Keratinocyte (primary cell): ENCODE measurements around the gene SDK2. TPM values are rescaled to one million over a fixed set of nuclear protein-coding genes. Genes with fewer than 3 reads are reported as not detected.

Experiments
- DNase-seq: peaks from one replicate; pipeline ENCODE4 v3.0.0-alpha.2; 2011; ENCODE audit warnings: low read depth, missing footprints, low spot score
- FAIRE-seq: peaks from 2 replicates; lab custom pipeline; 2011; peaks lifted over from hg19 to GRCh38; lab: Jason Lieb, UNC
- H2AFZ ChIP-seq: 2 replicates; pipeline ENCODE4 v1.6.0; 2012; ENCODE audit warnings: low read length, control low read depth, inconsistent platforms; ENCODE audit not compliant: control insufficient read depth
- H3K27ac ChIP-seq: 2 replicates; pipeline ENCODE4 v1.5.1; 2011; ENCODE audit warnings: low read length; ENCODE audit not compliant: control insufficient read depth, insufficient read depth
- H3K27me3 ChIP-seq: 3 replicates; pipeline ENCODE4 v1.6.0; 2011; ENCODE audit warnings: low read length; ENCODE audit not compliant: control insufficient read depth, insufficient read depth; ENCODE audit errors: extremely low read depth
- H3K36me3 ChIP-seq, 2 experiments: 2 replicates in 1 of 2; 3 replicates in 1 of 2; pipeline ENCODE4 v1.5.1; 2011; ENCODE audit warnings: low read length in 2 of 2, mild to moderate bottlenecking in 1 of 2; ENCODE audit not compliant: control insufficient read depth in 2 of 2, insufficient read depth in 2 of 2; ENCODE audit errors: extremely low read depth in 1 of 2
- H3K4me1 ChIP-seq: 3 replicates; pipeline ENCODE4 v1.5.1; 2011; ENCODE audit warnings: low read length; ENCODE audit not compliant: control insufficient read depth, insufficient read depth; ENCODE audit errors: extremely low read depth
- H3K4me2 ChIP-seq: 3 replicates; pipeline ENCODE4 v1.6.0; 2011; ENCODE audit warnings: low read depth, low read length; ENCODE audit not compliant: control insufficient read depth, insufficient read depth; ENCODE audit errors: extremely low read depth
- H3K4me3 ChIP-seq, 3 experiments: fragments of 200-600 bp in 1 of 3; sonication (generic) in 1 of 3; 2 replicates in 2 of 3; 3 replicates in 1 of 3; pipeline ENCODE4 v1.5.1; 2011 to 2016; ENCODE audit warnings: low read length in 3 of 3, mild to moderate bottlenecking in 3 of 3, control low read depth in 2 of 3, inconsistent platforms in 1 of 3, low read depth in 1 of 3, mixed read lengths in 1 of 3, mixed run types in 1 of 3, moderate library complexity in 1 of 3; ENCODE audit not compliant: control insufficient read depth in 2 of 3, insufficient read depth in 2 of 3; ENCODE audit errors: extremely low read depth in 1 of 3
- H3K79me2 ChIP-seq: 2 replicates; pipeline ENCODE4 v1.6.0; 2012; ENCODE audit warnings: low read length; ENCODE audit not compliant: control insufficient read depth, insufficient read depth
- H3K9ac ChIP-seq: 3 replicates; pipeline ENCODE4 v1.6.0; 2011; ENCODE audit warnings: low read length; ENCODE audit not compliant: control insufficient read depth, insufficient read depth; ENCODE audit errors: extremely low read depth
- H3K9me1 ChIP-seq: 3 replicates; pipeline ENCODE4 v1.6.0; 2011; ENCODE audit warnings: low read length; ENCODE audit not compliant: control insufficient read depth, insufficient read depth; ENCODE audit errors: extremely low read depth
- H3K9me3 ChIP-seq: 2 replicates; pipeline ENCODE4 v1.5.1; 2012; ENCODE audit warnings: low read depth, low read length; ENCODE audit not compliant: control insufficient read depth
- H4K20me1 ChIP-seq: 3 replicates; pipeline ENCODE4 v1.6.0; 2011; ENCODE audit warnings: low read length; ENCODE audit not compliant: control insufficient read depth, insufficient read depth; ENCODE audit errors: extremely low read depth
- CTCF ChIP-seq, 3 experiments: IDR thresholded peaks in 1 of 3; conservative IDR thresholded peaks in 1 of 3; optimal IDR thresholded peaks in 1 of 3; 2 replicates in 2 of 3; 3 replicates in 1 of 3; pipeline versions ENCODE3 to v1.5.1; 2011; ENCODE audit warnings: low read length in 3 of 3, mild to moderate bottlenecking in 3 of 3, moderate library complexity in 2 of 3, control low read depth in 1 of 3, inconsistent platforms in 1 of 3; ENCODE audit not compliant: insufficient read depth in 2 of 3; ENCODE audit errors: extremely low read depth in 1 of 3
- EZH2 ChIP-seq: IDR thresholded peaks from one replicate; pipeline ENCODE4 v1.6.1; 2012; ENCODE audit warnings: inconsistent platforms, mild to moderate bottlenecking, low read length, moderate library complexity
- dilution Hi-C: fragments of 300-500 bp; cut with MboI; formaldehyde crosslinking; loops from one replicate; pipeline ENCODE4 v1.7.0; 2020; ENCODE audit warnings: low sequenced_read_pairs; ENCODE audit not compliant: extremely low pct_ligation_motif_present
- polyA plus RNA-seq, 5 experiments: library from polyadenylated mRNA; depleted of rRNA in 3 of 5; stranded (reverse) in 3 of 5; stranded (forward) in 1 of 5; unstranded in 1 of 5; fragments of >200 nt; gene quantifications; 1 replicate in 1 of 5; 2 replicates in 3 of 5; 3 replicates in 1 of 5; pipeline versions ENCODE4 v1.2.1 to v1.2.3, GENCODE V29; 2011 to 2012; ENCODE audit warnings: missing spikeins in 2 of 5, low read depth in 1 of 5, low replicate concordance in 1 of 5

Gene SDK2
- polyA plus RNA-seq, 1 donor (not counting 4 experiments of a cell fraction or from before 2014, with no cell fraction given), result 1.8 TPM

GRCh38 chr17:73648974-73649373 is 4.7 kb upstream of the SDK2 start:
- Histone ChIP-seq H3K9me1 (no peaks in the 10 kb centered on the region), H2AFZ (no peak overlapping the region), H4K20me1 (no peaks in the 10 kb centered on the region), H3K27me3 (peaks cover 26% of the 10 kb centered on the region), H3K27ac (no peak overlapping the region), H3K9me3 (no peaks in the 10 kb centered on the region), H3K79me2 (no peaks in the 10 kb centered on the region), H3K4me3 (no peak overlapping the region), H3K4me1 (no peaks in the 10 kb centered on the region), H3K36me3 (no peaks in the 10 kb centered on the region), H3K4me2 (no peak overlapping the region), H3K9ac (no peak overlapping the region)
- TF ChIP-seq CTCF (optimal IDR thresholded peaks at IDR 0.05 in 1 of 3, IDR thresholded peaks at IDR 0.05 in 1 of 3, conservative IDR thresholded peaks at IDR 0.05 in 1 of 3; ENCODE audit: extremely low read depth in 1 of 3, insufficient read depth in 2 of 3, low read length in 3 of 3) (no peak), EZH2 (no peak)
- FAIRE-seq (no peak), DNase-seq (no peak)
- dilution Hi-C loops, result no loop called here

- Histone ChIP-seq H3K4me3 (no peak overlapping the region), H4K20me1 (no peaks in the 10 kb centered on the region), H3K27ac (no peak overlapping the region), H2AFZ (no peak overlapping the region), H3K9me1 (no peaks in the 10 kb centered on the region), H3K9me3 (no peaks in the 10 kb centered on the region), H3K27me3 (peaks cover 26% of the 10 kb centered on the region), H3K36me3 (no peaks in the 10 kb centered on the region), H3K9ac (no peak overlapping the region), H3K4me2 (no peak overlapping the region), H3K79me2 (no peaks in the 10 kb centered on the region), H3K4me1 (no peaks in the 10 kb centered on the region)
- dilution Hi-C loops, result no loop called here
- TF ChIP-seq CTCF (optimal IDR thresholded peaks at IDR 0.05 in 1 of 3, IDR thresholded peaks at IDR 0.05 in 1 of 3, conservative IDR thresholded peaks at IDR 0.05 in 1 of 3; ENCODE audit: extremely low read depth in 1 of 3, insufficient read depth in 2 of 3, low read length in 3 of 3) (no peak), EZH2 (no peak)
- DNase-seq, result no peak
- FAIRE-seq, result no peak
These were observed 4.2 kb upstream of the SDK2 start for GRCh38 chr17:73648543-73648820.
